Measurements from ENCODE around the gene TRIOBP.
"Not testable (repeated sequence)": the region's sequence is repeated elsewhere in the genome, so short reads cannot be mapped to it uniquely, and the experiment has no call there.

TRIOBP gene

DNA sequence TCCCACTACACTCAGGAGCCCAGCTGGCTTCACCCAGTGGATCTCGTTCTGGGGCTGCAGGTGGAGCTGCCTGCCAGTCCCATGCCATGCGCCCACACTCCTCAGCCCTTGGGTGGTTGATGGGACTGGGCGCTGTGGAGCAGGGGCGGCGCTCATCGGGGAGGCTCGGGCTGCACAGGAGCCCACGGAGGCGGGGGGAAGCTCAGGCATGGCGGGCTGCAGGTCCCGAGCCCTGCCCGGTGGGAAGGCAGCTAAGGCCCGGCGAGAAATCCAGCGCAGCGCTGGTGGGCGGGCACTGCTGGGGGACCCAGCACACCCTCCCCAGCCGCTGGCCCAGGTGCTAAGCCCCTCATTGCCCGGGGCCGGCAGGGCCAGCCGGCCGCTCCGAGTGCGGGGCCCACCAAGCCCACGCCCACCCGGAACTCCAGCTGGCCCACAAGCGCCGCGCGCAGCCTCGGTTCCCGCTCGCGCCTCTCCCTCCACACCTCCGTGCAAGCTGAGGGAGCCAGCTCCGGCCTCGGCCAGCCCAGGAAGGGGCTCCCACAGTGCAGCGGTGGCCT lies 21.0 kb downstream of the TRIOBP start:
- not testable (repeated sequence) for DNase-seq (ENCODE audit: extremely low read depth in 1 of 2, low read depth in 1 of 2)

DNA sequence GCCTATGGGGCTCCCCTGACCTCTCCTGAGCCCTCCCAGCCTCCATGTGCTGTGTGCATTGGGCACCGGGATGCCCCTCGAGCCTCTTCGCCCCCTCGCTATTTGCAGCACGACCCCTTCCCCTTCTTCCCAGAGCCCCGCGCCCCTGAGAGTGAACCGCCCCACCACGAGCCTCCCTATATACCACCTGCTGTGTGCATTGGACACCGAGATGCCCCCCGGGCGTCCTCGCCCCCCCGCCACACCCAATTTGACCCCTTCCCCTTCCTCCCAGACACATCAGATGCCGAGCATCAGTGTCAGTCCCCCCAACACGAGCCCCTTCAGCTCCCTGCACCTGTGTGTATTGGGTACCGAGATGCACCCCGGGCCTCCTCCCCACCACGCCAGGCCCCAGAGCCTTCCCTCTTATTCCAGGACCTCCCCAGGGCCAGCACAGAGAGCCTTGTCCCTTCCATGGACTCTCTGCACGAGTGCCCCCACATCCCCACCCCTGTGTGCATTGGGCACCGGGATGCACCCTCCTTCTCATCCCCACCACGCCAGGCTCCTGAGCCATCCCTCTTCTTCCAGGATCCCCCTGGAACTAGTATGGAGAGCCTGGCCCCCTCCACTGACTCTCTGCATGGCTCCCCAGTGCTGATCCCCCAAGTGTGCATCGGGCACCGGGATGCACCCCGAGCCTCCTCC lies 28.8 kb downstream of the TRIOBP start:
- no peak for DNase-seq (ENCODE audit: extremely low read depth in 1 of 2, low read depth in 1 of 2)

DNA sequence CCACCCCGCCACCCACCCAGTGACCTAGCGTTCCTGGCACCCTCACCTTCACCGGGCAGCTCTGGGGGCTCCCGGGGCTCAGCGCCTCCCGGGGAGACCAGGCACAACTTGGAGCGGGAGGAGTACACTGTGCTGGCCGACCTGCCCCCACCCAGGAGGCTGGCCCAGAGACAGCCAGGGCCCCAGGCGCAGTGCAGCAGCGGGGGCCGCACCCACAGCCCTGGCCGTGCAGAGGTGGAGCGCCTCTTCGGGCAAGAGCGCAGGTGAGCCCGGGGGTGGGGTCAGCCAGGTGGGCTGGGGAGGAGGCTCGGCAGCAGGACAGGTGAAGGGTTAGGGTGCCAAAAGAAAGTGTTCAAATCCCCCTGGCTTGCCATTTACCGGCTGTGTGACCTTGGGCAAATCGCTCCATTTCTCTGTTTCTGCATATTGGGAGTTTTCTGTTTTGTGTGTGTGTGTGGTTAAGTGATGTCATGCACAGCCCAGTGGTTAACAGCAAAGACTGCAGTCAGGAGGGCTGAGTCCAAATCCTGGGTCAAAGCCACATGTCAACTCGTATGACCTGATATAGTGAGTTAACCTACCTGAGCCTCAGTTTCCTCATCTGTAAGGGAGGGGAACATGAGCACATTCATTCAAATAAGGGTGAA lies 29.5 kb downstream of the TRIOBP start:
- DNase-seq (ENCODE audit: extremely low read depth in 1 of 2, low read depth in 1 of 2) = no peak

DNA sequence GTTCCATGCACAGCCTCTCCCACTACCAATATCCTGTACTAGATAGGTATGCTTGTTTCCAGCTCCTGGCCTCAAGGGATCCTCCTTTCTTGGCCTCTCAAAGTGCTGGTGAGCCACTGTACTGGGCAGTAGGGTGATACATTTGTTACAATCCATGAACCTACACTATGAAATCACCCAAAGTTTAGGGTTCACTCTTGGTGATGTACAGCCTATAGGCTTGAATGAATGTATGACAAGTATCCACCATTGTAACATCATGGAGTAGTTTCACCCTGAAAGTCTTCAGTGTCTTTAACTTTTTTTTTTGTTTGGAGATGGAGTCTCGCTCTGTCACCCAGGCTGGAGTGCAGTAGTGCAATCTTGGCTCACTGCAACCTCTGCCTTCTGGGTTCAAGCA lies 31.8 kb downstream of the TRIOBP start:
- no peak for DNase-seq (ENCODE audit: extremely low read depth in 1 of 2, low read depth in 1 of 2)

DNA sequence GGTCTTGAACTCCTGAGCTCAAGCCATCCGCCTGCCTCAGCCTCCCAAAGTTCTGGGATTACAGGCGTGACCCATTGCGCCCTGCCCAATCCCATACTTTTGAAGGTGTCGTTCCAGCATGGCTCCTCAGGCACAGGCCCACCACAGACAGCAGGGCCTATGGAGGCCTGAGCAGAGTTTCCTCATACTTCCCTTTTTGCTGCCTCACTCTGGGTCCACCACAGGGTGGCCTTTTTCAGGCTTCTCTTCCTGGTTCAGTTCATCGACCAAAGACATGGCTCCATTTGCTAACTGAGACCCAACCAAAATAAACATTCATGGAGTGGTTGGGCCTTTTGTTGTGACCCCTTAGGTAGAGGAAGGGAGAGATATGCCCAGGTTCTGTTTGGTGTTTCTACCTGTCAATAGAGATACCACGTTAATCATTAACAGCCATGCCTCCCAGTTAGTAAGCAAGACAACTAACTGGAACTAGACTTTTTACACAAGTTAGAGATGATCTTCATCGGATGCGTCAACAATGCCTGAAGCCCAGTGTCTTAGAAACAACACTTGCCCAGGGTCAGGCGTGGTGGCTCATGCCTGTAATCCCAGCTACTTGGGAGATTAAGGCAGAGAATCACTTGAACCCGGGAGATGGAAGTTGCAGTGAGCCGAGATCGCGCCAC lies 35.1 kb downstream of the TRIOBP start:
- DNase-seq (ENCODE audit: extremely low read depth in 1 of 2, low read depth in 1 of 2) = no peak

DNA sequence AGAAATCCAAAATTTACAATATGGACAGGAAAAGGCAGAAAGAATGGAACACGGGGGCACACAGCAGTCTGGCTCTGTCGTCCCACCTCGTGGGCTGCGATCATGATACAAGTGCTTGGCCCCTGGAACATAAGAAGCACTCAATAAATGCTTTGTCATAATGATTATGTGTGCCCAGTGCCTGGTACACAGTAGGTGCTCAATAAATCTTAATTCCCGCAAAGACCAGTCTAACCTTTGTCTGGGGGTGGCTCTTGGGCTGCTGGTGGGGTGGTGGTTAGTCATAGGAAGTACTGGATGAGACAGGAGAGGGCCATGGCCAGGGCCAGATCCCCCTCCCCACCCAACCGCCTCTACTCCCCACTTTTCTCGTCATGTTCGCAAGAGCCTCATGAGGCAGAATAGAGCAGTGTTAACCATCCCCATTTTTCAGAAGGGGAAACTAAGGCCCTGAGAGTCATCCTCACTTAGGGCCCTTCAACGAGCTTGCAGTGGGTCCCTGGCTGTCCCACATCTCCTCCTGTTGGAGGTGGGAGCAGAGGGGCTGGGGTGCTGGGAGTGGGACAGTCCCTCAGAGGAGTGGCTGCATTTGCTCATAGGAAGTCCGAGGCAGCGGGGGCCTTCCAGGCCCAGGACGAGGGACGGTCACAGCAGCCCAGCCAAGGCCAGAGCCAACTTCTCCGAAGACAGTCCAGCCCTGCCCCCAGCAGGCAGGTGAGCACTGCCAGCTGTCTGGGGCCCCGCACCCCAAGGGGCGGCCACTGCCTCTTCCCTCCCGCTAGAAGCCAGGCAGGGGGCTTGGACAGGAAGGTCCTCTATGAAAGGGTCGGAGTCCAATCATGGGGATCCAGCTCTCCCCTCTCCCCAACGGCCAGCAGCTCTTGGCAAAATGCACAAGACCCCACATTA lies 36.1 kb downstream of the TRIOBP start:
- no peak for DNase-seq (ENCODE audit: extremely low read depth in 1 of 2, low read depth in 1 of 2)

DNA sequence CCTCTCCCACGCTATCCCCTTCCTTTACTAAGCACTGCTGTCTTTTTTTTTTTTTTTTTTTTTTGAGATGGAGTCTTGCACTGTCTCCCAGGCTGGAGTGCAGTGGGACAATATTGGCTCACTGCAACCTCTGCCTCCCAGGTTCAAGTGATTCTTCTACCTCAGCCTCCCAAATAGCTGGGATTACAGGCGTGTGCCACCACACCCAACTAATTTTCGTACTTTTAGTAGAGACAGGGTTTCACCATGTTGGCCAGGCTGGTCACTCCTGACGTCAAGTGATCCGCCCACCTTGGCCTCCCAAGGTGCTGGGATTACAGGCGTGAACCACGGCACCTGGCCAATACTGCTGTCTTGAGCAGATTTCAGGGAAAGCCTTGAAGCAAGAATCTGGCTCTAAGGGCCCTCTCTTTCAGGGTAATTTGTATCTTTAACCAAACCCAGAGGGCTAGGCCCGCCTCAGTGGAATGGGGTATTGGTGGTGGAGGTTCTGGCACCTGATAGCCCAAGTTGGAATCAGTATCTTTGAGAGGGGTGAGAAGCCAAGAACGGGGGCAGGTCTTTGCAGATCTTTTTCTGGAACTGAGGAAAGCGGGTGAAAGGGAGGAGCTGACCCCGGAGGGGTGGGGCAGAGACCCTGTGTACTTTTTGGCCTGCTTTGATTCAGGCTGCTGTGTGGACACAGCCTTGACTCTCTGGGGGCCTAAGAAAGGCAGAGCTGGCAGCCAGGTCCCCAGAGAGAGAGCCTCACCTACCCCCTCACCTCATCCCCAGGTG lies 37.0 kb downstream of the TRIOBP start:
- no peak for DNase-seq (ENCODE audit: extremely low read depth in 1 of 2, low read depth in 1 of 2)

DNA sequence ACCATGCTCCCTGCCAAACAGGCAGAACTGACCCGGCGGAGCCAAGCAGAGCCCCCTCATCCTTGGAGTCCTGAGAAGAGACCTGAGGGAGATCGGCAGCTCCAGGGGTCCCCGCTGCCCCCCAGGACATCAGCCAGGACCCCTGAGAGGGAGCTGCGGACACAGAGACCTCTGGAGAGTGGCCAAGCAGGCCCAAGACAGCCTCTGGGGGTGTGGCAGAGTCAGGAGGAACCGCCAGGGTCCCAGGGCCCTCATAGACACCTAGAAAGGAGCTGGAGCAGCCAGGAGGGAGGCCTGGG lies 37.5 kb downstream of the TRIOBP start:
- no peak for DNase-seq (ENCODE audit: extremely low read depth in 1 of 2, low read depth in 1 of 2)

DNA sequence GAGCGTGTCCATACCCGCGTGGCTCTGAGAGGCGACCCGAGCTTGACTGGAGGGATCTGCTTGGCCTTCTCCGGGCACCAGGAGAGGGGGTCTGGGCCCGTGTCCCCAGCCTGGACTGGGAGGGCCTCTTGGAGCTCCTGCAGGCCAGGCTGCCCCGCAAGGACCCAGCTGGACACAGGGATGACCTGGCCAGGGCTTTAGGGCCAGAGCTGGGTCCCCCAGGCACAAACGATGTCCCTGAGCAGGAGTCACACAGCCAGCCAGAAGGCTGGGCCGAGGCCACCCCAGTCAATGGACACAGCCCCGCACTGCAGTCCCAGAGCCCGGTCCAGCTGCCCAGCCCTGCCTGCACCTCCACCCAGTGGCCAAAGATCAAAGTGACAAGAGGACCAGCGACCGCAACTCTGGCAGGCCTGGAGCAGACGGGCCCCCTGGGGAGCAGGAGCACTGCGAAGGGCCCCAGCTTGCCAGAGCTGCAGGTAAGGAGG lies 38.2 kb downstream of the TRIOBP start:
- DNase-seq (ENCODE audit: extremely low read depth in 1 of 2, low read depth in 1 of 2) = no peak

DNA sequence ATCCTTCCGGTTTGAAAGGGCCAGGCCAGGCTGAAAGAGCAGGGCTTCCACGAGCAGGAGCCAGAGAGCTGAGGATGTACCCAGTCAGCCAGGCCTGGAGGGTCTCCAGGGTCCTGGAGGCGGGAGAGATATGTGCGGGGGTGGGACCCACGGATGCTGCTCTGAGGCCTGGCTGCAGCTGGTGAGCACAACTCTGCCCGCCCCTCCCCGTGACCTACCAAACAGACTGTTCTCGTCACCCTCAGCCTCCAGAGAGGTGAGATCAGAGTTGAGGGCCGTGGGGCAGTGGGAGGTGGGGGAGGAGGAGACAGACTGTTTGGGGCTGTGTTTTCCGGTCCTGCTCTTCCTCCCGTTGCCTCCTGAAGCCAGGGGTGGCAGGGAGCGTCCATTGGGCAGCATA lies 42.2 kb downstream of the TRIOBP start:
- no peak for DNase-seq (ENCODE audit: extremely low read depth in 1 of 2, low read depth in 1 of 2)

DNA sequence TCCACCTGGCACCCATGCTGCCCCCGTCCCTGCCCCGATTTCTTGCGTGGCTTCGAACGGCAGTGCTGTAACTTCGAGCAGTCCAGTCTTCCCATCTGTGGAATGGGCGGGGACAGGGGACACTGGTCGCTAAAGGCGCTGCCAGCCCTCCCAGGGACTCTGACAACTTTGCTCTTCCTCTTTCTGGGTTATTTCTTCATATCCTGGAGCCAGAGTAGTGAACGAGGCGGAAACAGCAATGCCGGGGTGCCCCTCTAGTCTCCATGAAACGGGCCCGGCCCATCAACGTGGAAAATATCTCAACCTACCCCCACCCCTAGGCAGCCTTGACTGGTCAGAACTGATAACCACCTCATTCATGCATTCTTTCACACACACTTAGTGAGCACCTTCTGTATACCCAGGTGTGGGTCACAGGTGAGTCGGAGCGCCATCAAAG lies 42.8 kb downstream of the TRIOBP start:
- no peak for DNase-seq (ENCODE audit: extremely low read depth in 1 of 2, low read depth in 1 of 2)

DNA sequence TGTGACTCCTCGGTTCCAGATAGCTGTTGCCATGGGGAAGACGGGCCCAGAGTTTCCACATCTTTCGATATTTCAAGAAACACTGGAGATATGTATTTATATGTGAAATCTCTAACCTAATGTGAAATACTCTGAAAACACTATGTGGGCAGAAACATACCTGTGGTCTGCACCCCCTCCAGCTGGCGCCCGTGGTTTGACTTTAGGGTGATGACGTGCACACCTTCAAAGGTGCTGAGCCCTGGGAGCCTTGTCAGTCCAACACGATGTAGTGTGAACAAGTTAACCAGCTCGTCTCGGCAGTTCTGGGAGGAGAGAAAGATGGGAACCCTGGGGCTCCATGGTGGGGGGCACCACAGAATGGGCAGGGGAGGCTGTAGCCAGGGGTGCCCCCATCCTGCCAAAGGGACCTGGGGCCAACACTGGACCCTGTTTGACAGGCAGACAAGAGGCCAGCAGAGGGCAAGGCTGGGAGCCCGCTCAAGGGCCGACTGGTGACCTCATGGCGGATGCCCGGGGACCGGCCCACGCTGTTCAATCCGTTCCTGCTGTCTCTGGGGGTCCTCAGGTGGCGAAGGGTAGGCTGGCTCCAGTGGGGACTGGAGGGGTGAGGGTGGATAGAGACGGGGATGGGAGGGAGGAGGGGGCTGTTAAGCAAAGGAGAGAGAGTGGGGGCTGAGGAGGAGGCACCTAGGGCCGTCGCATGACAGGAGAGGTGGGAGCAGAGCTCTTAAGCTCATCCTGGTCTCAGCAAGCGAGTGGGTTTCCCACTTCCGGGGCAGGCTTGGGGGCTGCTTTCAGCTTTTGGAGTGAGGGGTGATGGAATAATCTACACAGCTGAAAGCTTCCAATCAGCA lies 43.8 kb downstream of the TRIOBP start:
- DNase-seq (ENCODE audit: extremely low read depth in 1 of 2, low read depth in 1 of 2) = peak in 1 of 2 donors; percentile 30

DNA sequence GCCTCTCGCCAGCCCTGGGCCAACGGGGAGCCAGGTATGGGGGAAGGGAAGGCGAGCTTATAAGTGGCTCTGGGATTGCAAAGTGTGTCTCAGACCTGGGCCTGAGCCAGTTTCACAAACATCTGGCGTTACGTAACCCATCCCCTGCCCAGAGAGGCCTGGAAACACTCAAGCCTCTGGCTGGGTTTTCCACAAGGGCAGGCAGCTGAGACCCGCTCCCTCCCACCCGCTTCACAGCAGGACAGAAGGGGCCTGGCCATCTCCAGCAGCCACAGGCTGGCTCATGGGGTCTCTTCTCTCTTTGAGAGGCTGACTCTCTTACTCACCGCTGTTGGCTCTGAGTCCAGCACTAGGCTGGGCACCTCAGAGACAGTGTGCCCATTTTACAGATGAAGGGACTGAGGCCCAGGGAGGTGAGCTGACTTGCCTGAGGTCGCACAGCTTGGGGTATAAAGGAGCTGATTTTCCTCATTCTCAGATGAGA lies 44.5 kb downstream of the TRIOBP start:
- no peak for DNase-seq (ENCODE audit: extremely low read depth in 1 of 2, low read depth in 1 of 2)

DNA sequence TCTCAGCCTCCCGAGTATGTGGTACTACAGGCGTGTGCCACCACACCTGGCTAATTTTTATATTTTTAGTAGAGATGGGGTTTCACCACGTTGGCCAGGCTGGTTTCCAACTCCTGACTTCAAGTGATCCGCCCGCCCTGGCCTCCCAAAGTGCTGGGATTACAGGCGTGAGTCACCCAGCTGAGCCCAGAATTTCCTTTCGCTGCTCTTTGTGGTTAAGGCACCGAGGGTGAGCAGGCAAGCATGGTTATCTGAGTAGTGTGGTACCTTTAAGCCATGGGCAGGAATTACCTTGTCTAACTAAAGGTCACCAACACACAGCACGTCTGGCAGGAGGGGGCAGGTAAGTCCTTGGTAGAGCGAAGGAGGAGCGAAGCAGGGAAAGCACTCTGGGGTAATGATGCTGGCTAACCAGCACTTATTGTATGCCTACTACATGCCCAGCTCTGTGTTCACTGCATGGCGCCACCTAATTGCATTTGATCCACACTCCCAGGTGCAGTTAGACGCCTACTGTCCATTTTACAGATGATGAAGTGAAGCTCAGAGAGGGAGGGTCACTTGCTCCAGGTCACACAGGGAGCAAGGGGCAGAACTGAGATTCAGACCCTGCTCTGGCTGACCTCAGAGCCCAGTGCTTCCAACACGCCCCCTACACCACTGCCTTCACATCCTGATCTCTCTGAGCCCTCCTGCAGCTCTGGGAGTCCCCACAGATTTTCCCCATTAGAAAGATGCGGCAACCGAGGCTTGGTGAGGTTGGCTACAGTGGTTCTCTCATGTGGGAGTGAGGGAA lies 45.7 kb downstream of the TRIOBP start:
- DNase-seq (ENCODE audit: extremely low read depth in 1 of 2, low read depth in 1 of 2) = no peak

DNA sequence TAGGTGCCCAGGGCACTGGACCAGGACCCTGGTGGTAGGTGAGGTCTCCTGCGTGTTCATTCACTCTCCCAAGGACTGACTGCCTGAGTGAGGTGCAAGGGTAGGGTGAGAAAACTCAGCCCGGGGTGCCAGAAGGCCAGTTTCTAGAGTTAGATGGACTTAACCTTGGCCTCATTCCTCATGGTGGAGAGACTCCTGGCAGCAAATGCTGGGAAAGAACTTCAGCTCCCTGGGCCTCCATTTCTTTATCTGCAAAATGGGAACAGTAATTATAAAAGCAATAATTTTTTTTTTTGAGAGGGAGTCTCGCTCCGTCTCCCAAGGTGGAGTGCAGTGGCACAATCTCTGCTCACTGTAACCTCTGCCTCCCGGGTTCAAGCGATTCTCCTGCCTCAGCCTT lies 47.7 kb downstream of the TRIOBP start:
- no peak for DNase-seq (ENCODE audit: extremely low read depth in 1 of 2, low read depth in 1 of 2)

DNA sequence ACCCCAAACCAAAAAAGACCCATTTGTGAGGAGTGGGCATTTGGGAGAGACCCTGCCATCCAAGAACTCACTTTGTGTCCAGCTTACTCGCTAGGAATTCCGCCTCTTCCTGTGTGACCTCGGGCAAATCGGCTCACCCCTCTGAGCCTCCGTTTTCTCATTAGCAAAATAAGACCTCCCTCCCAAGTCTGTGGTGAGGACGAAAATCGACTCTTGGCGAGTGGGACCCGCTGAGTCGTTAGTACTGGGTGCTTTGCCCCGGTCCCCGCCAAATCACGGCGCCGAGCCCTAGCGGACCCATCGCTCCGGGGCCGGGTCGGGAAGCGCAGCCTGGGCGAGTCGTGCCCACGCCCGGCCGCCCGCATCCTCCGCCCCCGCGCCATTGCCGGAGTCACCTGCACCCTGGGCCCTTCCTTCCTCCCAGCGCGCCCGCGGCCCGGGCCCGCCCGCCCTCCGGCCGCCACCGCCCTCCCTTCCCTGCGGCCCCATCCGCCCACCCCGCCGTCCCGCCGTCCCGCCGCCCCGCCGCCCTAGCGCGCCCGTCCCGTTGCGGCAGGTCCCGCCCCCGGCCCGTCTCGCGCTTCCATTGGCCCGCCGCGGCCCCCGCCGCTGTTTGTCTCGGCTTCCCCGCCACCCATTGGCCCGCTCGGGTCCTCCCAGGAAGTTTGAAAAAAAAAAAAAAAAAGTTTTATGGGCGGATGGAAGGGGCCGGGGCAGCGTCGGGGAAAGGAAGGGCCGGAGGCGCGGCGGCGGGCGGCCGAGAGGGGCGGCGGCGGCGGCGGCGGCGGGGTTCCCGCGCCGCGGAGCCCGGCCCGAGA lies 48.9 kb downstream of the TRIOBP start:
- DNase-seq (ENCODE audit: extremely low read depth in 1 of 2, low read depth in 1 of 2) = peak; percentile 79 to 82

DNA sequence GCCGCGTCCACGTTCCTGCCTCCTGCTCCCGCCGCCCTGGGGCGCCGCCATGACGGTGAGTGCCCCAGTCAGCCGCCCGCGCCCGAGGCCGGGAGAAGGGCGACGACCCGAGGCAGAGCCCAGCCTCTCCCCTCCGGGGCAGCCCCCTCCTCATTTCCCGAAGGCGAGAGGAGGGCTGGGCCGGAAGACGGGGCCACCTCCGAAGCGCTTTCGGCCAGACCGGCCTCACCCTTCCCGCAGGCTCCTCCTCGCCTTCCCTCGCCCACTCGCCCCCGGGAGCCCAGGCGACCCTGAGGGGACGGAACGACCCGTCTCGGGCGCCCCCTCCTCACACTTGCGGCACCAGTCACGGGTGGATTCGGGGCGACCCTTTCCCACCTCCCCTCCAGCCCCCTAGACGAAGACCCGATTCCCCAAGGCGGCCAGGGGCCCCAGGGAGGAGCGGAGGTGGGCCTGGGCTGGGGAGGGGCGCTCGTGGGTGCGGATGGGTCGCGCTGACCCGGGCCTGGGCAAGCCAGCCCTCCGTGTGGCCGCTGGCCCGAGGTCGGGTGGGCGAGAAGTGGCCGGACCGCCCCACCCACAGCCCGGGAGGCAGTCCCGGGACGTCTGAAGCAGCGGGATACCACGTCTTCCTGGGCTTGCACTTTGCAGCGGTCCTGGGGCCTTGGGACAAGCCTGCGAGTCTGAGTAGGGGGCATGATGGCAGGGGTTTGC lies 49.7 kb downstream of the TRIOBP start:
- DNase-seq (ENCODE audit: extremely low read depth in 1 of 2, low read depth in 1 of 2) = no peak

All from stimulated activated CD8-positive, alpha-beta memory T cell treated with anti-CD3 and anti-CD28 coated beads, Interleukin-7, amount 100 ng/mL, for 48 hours (primary cell).